Measurements from ENCODE around the gene CX3CL1. TPM values are rescaled to one million over a fixed set of nuclear protein-coding genes. Genes with fewer than 3 reads are reported as not detected.

CX3CL1 gene
- total and polyA plus RNA-seq, 2 of the 4 experiments (the other 2 are of a cell fraction): 0.18 to 0.77 TPM

DNA sequence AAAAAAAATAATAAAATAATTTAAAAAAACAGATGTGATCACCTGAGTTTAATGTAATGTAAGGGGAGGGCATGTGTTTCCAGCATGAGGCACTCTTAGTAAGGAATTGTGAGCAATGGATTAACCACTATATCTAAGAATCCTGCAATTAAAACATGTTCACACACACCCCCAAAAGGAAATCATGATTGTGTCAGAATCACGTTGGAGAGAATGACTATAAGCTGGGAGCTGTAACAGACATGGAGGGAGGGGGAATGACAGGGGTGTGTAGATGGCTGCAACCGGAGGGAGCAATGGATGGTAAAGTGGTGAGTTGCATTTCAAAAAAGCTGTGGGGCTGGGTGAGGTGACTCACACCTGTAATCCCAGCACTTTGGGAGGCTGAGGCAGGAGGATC, 27.3 kb upstream of the CX3CL1 start:
- H3K36me3 ChIP-seq (ENCODE audit: control insufficient read depth, insufficient read depth, low read length): no peaks in the 10 kb centered on the region
- H3K27me3 ChIP-seq (ENCODE audit: control insufficient read depth, insufficient read depth, low read length): peaks cover 52% of the 10 kb centered on the region
- H4K5ac ChIP-seq (ENCODE audit: low read depth, low read length): no peak overlapping the region
- no peak overlapping the region for H4K91ac ChIP-seq (ENCODE audit: insufficient read depth, low read depth, low read length)
- H3K27ac ChIP-seq (ENCODE audit: insufficient read depth, low read length): no peak overlapping the region
- H3K14ac ChIP-seq (replicated peaks; ENCODE audit: low read depth, low read length): no peak overlapping the region
- no TSS peak for BruUV-seq (replicated peaks)
- no peak for DNase-seq
- no peak for ATAC-seq (ENCODE audit: low read depth)
- dilution Hi-C loops (cut with HindIII; ENCODE audit: low sequenced_read_pairs, unreplicated experiment) (no loop called here), intact Hi-C loops (cut with micrococcal nuclease) (no loop called here), in situ Hi-C loops (cut with MboI; ENCODE audit: low sequenced_read_pairs) (no loop called here)
- H3K4me3 ChIP-seq (ENCODE audit: insufficient read depth, low read depth, low read length): no peak overlapping the region
- H3K79me1 ChIP-seq (ENCODE audit: low read depth in 1 of 2, low read length in 2 of 2): no peaks in the 10 kb centered on the region
- no peak overlapping the region for H3K4ac ChIP-seq (ENCODE audit: low read depth, low read length)
- 70% methylated on average over 1 of the region's 2 CpGs; no CpG with 5 or more reads in 1 of the 2 experiments for WGBS, 2 experiments (ENCODE audit: extremely low coverage in 2 of 2, insufficient read length in 1 of 2)
- H3K18ac ChIP-seq (ENCODE audit: low read depth, low read length): no peak overlapping the region
- H3K4me1 ChIP-seq (ENCODE audit: control insufficient read depth, insufficient read depth, low read length): peaks cover 6% of the 10 kb centered on the region
- no peak for TF ChIP-seq CTCF (conservative IDR thresholded peaks at IDR 0.05; ENCODE audit: low read depth, low read length)
- TF ChIP-seq SMC3 (IDR thresholded peaks at IDR 0.05; ENCODE audit: low read depth, low read length): no peak
- TF ChIP-seq MXI1 (IDR thresholded peaks at IDR 0.05; ENCODE audit: borderline replicate concordance, low read depth, low read length): no peak
- TF ChIP-seq NFE2L2 (IDR thresholded peaks at IDR 0.05; ENCODE audit: low read depth, low read length): no peak
- TF ChIP-seq CHD1 (IDR thresholded peaks at IDR 0.05; ENCODE audit: low read depth, low read length): no peak
- no peak for TF ChIP-seq MAFK (IDR thresholded peaks at IDR 0.05; ENCODE audit: low read depth, low read length)
- no peak for TF ChIP-seq BHLHE40 (IDR thresholded peaks at IDR 0.05; ENCODE audit: low read depth, low read length)
- TF ChIP-seq FOS (IDR thresholded peaks at IDR 0.05; ENCODE audit: low read depth, low read length): no peak
- no peak overlapping the region for H3K4me2 ChIP-seq (ENCODE audit: low read depth, low read length)
- H2AK9ac ChIP-seq (replicated peaks; ENCODE audit: low read depth, low read length, poor library complexity): no peak overlapping the region
- POLR2A ChIA-PET (ENCODE audit: unreplicated experiment): no interaction called here
- H2AK5ac ChIP-seq (ENCODE audit: low read depth, low read length): no peak overlapping the region
- no peak overlapping the region for H2BK20ac ChIP-seq (ENCODE audit: low read depth, low read length)
- no peak overlapping the region for H3K23ac ChIP-seq (ENCODE audit: low read depth, low read length)
- peaks cover 9% of the 10 kb centered on the region for H3K9me1 ChIP-seq (ENCODE audit: insufficient read depth, low read length)
- H3K9ac ChIP-seq (ENCODE audit: low read depth, low read length): no peak overlapping the region
- no peak overlapping the region for H2BK5ac ChIP-seq (ENCODE audit: low read depth, low read length, poor library complexity, severe bottlenecking)
- no peak overlapping the region for H3K56ac ChIP-seq (ENCODE audit: extremely low read depth, insufficient read depth, low read length)
- no peak overlapping the region for H2BK120ac ChIP-seq (ENCODE audit: low read depth, low read length)
- peaks cover 4% of the 10 kb centered on the region; the same call in 1 of the 2 replicates for H3K9me3 ChIP-seq (ENCODE audit: control insufficient read depth, insufficient read depth, low read length)
- CTCF ChIA-PET: no interaction called here
- no peak overlapping the region for H2BK15ac ChIP-seq (ENCODE audit: low read depth, low read length)
- H4K20me1 ChIP-seq (ENCODE audit: insufficient read depth, low read length): peaks cover 16% of the 10 kb centered on the region; the same call in 1 of the 2 replicates
- no peak overlapping the region for H2AFZ ChIP-seq (replicated peaks; ENCODE audit: low read length, poor library complexity)
- H4K8ac ChIP-seq (ENCODE audit: low read depth in 2 of 2, low read length in 2 of 2): no peak overlapping the region
